Suppressor macrophage treated with lipopolysaccharide for 4 hours (primary cell): ENCODE measurements around the gene DRAP1.
"Not testable (repeated sequence)": the region's sequence is repeated elsewhere in the genome, so short reads cannot be mapped to it uniquely, and the experiment has no call there.

Source experiments
- DNase-seq: peaks from one replicate; pipeline ENCODE4 v3.0.0-alpha.2; 2020

Gene DRAP1

GRCh38 chr11:65934014-65934413, 14.8 kb downstream of the DRAP1 start:
- DNase-seq: no peak

GRCh38 chr11:65937766-65938165, 18.5 kb downstream of the DRAP1 start:
- DNase-seq: no peak

- DNase-seq: no peak
These were observed 22.6 kb downstream of the DRAP1 start for GRCh38 chr11:65941720-65942310.

GRCh38 chr11:65942531-65942930, 23.3 kb downstream of the DRAP1 start:
- no peak for DNase-seq

- no peak for DNase-seq
These were observed 25.0 kb downstream of the DRAP1 start for GRCh38 chr11:65944191-65944590.

GRCh38 chr11:65944767-65945166, 25.5 kb downstream of the DRAP1 start:
- no peak for DNase-seq

GRCh38 chr11:65945430-65945911, 26.2 kb downstream of the DRAP1 start, which contains the start of gene TSGA10IP:
TSS of gene TSGA10IP (plus strand) at chr11:65945480. CDS start at chr11:65945676, 196 bp downstream.
- DNase-seq: no peak

GRCh38 chr11:65945941-65946558, 26.8 kb downstream of the DRAP1 start:
- no peak for DNase-seq

GRCh38 chr11:65946655-65947054, 27.4 kb downstream of the DRAP1 start:
- DNase-seq: no peak

- DNase-seq: no peak
These were observed 27.9 kb downstream of the DRAP1 start for GRCh38 chr11:65947133-65947532.

GRCh38 chr11:65947603-65948125, 28.4 kb downstream of the DRAP1 start:
- no peak for DNase-seq

GRCh38 chr11:65950711-65951110, 31.5 kb downstream of the DRAP1 start:
- DNase-seq: not testable (repeated sequence)

GRCh38 chr11:65951641-65952040, 32.4 kb downstream of the DRAP1 start:
- not testable (repeated sequence) for DNase-seq

GRCh38 chr11:65952052-65952521, 32.9 kb downstream of the DRAP1 start:
- DNase-seq: no peak

GRCh38 chr11:65953471-65953870, 34.2 kb downstream of the DRAP1 start:
- no peak for DNase-seq

GRCh38 chr11:65954771-65955170, 35.5 kb downstream of the DRAP1 start:
- no peak for DNase-seq

GRCh38 chr11:65958291-65958690, 39.1 kb downstream of the DRAP1 start:
- no peak for DNase-seq

- no peak for DNase-seq
These were observed 39.7 kb downstream of the DRAP1 start for GRCh38 chr11:65958774-65959420.

GRCh38 chr11:65960824-65961266, 41.6 kb downstream of the DRAP1 start:
- no peak for DNase-seq

GRCh38 chr11:65961267-65962140, 42.3 kb downstream of the DRAP1 start, which contains the start of gene SART1:
TSS of gene SART1 (plus strand) at chr11:65961734. CDS start at chr11:65961781, 47 bp downstream.
- DNase-seq: peak; percentile 99

GRCh38 chr11:65962141-65962564, 42.9 kb downstream of the DRAP1 start:
- DNase-seq: no peak

- no peak for DNase-seq
These were observed 45.7 kb downstream of the DRAP1 start for GRCh38 chr11:65964906-65965305.
